WERI-Rb-1 (cell line): Measurements from ENCODE around the gene GPRIN3.
"Not testable (repeated sequence)": the region's sequence is repeated elsewhere in the genome, so short reads cannot be mapped to it uniquely, and the experiment has no call there.

Experiments used
- DNase-seq: peaks from one replicate; pipeline ENCODE4 v3.0.0-alpha.2; 2020
- H3K27ac ChIP-seq: fragments of 250-450 bp; sonication (Bioruptor Pico); 2 replicates; pipeline ENCODE4 v1.5.1; 2020; ENCODE audit warnings: mild to moderate bottlenecking, moderate library complexity
- H3K27me3 ChIP-seq: fragments of 250-450 bp; sonication (Bioruptor Pico); 2 replicates; pipeline ENCODE4 v1.5.1; 2021; ENCODE audit warnings: mild to moderate bottlenecking, low read depth, moderate library complexity; ENCODE audit not compliant: insufficient read depth, severe bottlenecking
- H3K36me3 ChIP-seq: fragments of 250-450 bp; sonication (Bioruptor Pico); 2 replicates; pipeline ENCODE4 v1.5.1; 2020; ENCODE audit warnings: mild to moderate bottlenecking, moderate library complexity
- H3K4me3 ChIP-seq: 2 replicates; pipeline ENCODE4 v1.5.1; 2011; ENCODE audit warnings: low read depth, mild to moderate bottlenecking, control low read depth, low read length
- H3K9me3 ChIP-seq: fragments of 250-450 bp; sonication (Bioruptor Pico); 2 replicates; pipeline ENCODE4 v1.5.1; 2021; ENCODE audit warnings: mild to moderate bottlenecking, moderate library complexity; ENCODE audit not compliant: severe bottlenecking
- CTCF ChIP-seq: IDR thresholded peaks from 2 replicates; pipeline ENCODE4 v1.5.1; 2011; ENCODE audit warnings: low read depth, mild to moderate bottlenecking, control low read depth, inconsistent platforms, low read length

Gene GPRIN3

GRCh38 chr4:89259301-89260028 is 48.1 kb downstream of the GPRIN3 start:
- H3K27ac ChIP-seq: no peak overlapping the region
- no peaks in the 10 kb centered on the region for H3K9me3 ChIP-seq
- no peak overlapping the region for H3K4me3 ChIP-seq
- H3K27me3 ChIP-seq: no peaks in the 10 kb centered on the region
- no peak for TF ChIP-seq CTCF
- H3K36me3 ChIP-seq: peaks cover 1% of the 10 kb centered on the region
- no peak for DNase-seq

- no peak overlapping the region for H3K4me3 ChIP-seq
- no peaks in the 10 kb centered on the region for H3K27me3 ChIP-seq
- DNase-seq: no peak
- H3K27ac ChIP-seq: no peak overlapping the region
- no peak for TF ChIP-seq CTCF
- no peaks in the 10 kb centered on the region for H3K9me3 ChIP-seq
- H3K36me3 ChIP-seq: peaks cover 4% of the 10 kb centered on the region
Measured at GRCh38 chr4:89258506-89258905, 49.1 kb downstream of the GPRIN3 start.

- no peak overlapping the region for H3K4me3 ChIP-seq
- H3K27ac ChIP-seq: peak overlapping the region; percentile 71
- peak; percentile 46 for DNase-seq
- no peak for TF ChIP-seq CTCF
- H3K9me3 ChIP-seq: no peaks in the 10 kb centered on the region
- no peaks in the 10 kb centered on the region for H3K27me3 ChIP-seq
- peaks cover 4% of the 10 kb centered on the region for H3K36me3 ChIP-seq
Measured at GRCh38 chr4:89257376-89257775, 50.2 kb downstream of the GPRIN3 start.

- H3K36me3 ChIP-seq: peaks cover 4% of the 10 kb centered on the region
- no peaks in the 10 kb centered on the region for H3K27me3 ChIP-seq
- H3K27ac ChIP-seq: peak overlapping the region; percentile 71
- TF ChIP-seq CTCF: 0 out of 2 replicates have a peak, but pooled peaks have one; percentile 5
- DNase-seq: peak; percentile 84
- no peaks in the 10 kb centered on the region for H3K9me3 ChIP-seq
- no peak overlapping the region for H3K4me3 ChIP-seq
Measured at GRCh38 chr4:89256203-89256800, 51.3 kb downstream of the GPRIN3 start.

- H3K27ac ChIP-seq: peak overlapping the region; percentile 71; the same call in 1 of the 2 replicates
- no peaks in the 10 kb centered on the region for H3K27me3 ChIP-seq
- H3K4me3 ChIP-seq: no peak overlapping the region
- H3K36me3 ChIP-seq: peaks cover 5% of the 10 kb centered on the region
- DNase-seq: peak; percentile 55
- TF ChIP-seq CTCF: peak; percentile 75
- no peaks in the 10 kb centered on the region for H3K9me3 ChIP-seq
Measured at GRCh38 chr4:89254847-89255246, 52.8 kb downstream of the GPRIN3 start.

- not testable (repeated sequence) for DNase-seq, H3K9me3 ChIP-seq, H3K27ac ChIP-seq, H3K4me3 ChIP-seq, H3K27me3 ChIP-seq
- peaks cover 10% of the 10 kb centered on the region for H3K36me3 ChIP-seq
Measured at GRCh38 chr4:89254347-89254746, 53.3 kb downstream of the GPRIN3 start.
